HT1080 (cell line): ENCODE results near the gene FKBP5. TPM values are rescaled to one million over a fixed set of nuclear protein-coding genes. Genes with fewer than 3 reads are reported as not detected.
"Not testable (repeated sequence)": the region's sequence is repeated elsewhere in the genome, so short reads cannot be mapped to it uniquely, and the experiment has no call there.

ENCODE experiments used
- DNase-seq: peaks from one replicate; pipeline ENCODE4 v3.0.0-alpha.2; 2015; ENCODE audit warnings: low read depth
- total RNA-seq: library from RNA; depleted of rRNA; stranded (reverse); fragments of >200 nt; shearing (Covaris generic); gene quantifications from 2 replicates; pipeline ENCODE4 v1.2.3, GENCODE V29; 2014

The FKBP5 gene
- total RNA-seq, 1 experiment from 2014 or later, result 15.2 TPM

DNA sequence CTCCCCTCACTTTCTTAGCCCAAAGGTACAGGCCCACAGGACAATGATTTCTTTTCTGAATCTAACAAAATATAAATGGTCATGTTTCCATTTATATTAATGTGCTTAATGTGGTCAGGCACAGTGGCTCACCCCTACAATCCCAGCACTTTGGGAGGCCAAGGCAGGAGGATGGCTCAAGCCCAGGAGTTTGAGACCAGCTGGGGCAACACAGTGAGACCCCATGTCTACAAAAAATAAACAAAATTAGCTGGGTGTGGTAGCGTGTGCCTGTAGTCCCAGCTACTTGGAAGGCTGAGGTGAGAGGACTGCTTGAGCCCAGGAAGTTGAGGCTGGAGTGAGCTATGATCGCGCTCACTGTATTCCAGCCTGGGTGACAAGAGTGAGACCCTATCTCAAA lies 98.8 kb downstream of the FKBP5 start:
- no peak for DNase-seq

DNA sequence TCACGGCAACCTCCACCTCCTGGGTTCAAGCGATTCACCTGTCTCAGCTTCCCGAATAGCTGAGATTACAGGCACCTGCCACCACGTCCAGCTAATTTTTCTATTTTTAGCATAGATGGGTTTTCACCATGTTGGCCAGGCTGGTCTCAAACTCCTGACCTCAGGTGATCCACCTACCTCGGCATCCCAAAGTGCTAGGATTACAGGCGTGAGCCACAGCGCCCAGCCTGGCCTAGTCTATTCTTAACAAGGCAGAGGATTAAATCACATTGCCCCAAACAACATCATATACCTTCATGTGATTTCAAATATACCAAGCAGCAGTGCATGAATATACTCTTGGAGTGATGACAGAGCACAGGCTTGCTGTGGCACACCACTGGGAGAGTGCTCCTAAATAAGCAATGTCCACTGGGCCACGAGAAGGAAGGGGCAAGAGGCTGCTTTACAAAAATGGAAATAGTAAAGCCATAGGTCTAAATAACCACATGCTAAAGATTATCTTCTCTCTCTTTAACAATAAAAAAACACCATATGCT lies 99.4 kb downstream of the FKBP5 start:
- no peak for DNase-seq

DNA sequence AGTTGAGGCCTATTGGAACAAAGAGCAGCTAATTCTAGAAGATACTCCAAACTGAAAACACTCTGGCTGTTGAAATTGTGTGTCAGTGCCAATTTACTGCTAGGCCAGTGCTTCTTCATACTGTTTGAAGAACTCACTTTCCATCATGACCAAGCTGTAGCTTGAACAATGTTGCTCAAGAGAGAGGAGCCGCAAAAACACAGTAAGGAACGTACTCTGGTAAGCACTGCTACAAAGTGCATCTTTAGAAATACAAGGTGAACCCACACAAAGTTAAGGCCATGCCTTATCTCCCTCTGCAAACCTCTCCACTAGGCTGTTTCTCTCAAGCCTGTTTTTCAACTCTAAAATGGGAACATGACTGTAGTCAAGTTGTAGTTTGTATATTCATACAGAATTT lies 101.5 kb downstream of the FKBP5 start:
- no peak for DNase-seq

DNA sequence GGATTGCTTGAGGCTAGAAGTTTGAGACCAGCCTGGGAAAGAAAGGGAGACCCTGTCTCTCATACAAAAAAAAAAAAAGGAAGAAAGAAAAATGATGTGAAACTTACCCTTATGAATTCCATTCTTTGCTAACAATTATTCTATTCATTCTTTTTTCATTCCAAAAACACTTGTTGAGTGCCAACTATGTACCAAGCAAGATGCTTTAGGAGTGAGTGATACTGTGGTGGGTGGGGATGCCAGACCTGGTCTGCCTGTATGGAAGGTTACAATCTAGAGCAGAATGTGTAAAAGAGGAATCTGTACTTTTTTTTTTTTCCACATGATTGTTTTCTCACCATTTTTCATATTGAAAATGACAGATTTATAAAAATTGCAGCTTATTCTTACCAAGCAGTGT lies 102.2 kb downstream of the FKBP5 start:
- DNase-seq, result no peak

DNA sequence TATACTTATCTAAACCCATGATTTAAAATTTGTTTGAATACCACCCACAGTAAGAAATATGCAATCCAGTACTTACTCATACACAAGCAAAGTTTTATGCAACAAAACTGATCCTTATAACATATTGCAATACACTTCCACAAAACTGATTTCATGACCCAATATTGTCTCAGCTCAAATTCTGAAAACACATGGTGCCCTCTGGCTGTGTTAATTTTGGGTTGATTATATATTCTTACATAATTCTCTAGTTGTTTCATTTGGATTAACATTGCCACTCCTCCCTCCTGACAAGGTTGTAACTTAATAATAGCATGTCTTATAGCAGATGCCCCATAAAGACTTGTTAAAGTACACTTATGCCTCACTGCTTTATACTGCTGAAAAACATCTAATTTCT lies 103.1 kb downstream of the FKBP5 start:
- no peak for DNase-seq

DNA sequence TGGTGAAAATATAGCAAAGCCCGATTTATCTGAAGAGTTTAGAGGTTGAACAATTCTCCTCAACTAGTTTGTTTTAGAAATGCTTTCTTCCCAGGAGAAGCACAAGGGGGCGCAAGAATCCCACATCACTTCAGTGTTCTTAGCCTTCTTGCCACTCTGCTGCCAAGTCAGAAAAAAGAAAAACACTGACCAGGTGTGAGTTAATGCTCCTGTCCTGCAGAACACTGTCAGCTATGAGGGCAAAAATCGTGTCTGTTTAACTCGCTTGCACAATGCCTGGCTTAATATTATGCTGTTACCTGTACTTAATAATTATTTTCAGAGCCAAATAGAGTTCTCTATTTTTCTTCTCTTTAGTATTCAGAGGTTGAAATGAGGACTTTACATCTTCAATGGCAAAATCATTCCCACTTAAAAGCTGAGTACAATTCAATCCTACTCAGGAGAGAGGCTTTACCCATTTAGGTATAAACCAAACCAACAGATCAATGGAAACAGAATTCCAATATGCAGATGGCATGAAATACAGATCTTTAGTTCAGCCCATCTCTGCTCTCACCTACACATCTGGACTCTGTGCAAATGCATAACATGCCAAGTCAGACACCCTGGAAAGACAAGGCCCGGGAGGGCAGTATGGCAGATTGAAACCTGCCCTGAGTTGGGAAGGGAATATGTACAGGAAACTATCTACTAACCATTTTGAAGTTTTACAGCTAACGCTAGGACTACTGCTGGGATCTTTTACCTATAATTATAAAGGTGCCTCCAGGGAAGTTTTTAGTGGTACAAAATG lies 104.6 kb downstream of the FKBP5 start:
- DNase-seq, result peak; percentile 62

DNA sequence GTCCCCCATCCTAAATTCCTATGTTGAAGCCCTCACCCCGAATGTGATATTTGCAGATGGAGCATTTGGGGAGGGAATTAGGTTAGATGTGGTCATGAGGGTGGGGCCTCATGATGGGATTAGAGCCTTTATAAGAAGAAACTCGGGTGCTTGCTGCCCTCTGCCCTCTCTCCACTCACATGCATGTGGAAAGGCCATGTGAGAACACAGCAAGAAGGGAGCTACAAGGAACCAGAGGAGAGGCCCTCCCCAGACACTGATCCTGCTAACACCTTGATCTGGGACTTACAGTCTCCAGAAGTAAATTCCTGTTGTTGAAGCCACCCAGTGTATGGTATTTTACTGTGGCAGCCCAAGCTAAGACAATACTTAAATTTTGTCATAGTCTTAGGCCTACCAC lies 106.4 kb downstream of the FKBP5 start:
- no peak for DNase-seq

DNA sequence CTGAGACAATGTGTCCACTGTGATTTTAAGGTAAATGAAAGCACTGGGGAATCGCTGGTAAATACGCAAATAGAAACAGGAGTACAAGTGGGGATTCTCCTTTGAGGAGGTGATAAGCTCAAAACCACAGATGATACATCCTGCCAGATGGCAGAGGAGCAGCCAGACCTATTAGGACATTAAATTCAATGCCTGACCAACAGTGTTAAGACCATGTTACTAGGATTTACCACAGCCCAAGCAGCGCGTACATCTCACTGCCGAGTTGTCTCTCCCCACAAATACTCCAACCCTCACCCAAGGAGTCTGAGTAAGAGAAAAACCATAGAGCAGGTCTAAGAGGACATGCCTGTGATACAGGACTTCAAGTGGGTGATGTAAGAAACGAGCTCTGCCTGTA lies 107.1 kb downstream of the FKBP5 start:
- DNase-seq, result no peak

DNA sequence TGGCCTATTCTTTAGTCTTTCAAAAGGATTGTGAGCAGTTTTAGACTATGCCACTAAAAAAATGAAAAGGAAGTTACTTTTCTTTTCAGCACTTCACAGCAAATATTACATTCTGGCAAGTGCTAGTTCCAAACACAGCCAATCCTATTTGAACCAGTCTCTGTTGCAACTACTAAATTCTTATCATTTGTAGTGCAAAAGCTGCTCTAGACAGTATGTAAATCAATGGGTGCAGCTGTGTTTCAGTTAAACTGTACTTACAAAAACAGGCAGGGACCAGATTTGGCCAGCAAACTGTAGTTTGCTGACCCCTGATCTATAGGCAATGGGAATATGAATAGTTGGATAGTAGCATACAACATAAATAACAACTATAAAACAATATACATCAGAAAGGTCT lies 107.9 kb downstream of the FKBP5 start:
- no peak for DNase-seq

DNA sequence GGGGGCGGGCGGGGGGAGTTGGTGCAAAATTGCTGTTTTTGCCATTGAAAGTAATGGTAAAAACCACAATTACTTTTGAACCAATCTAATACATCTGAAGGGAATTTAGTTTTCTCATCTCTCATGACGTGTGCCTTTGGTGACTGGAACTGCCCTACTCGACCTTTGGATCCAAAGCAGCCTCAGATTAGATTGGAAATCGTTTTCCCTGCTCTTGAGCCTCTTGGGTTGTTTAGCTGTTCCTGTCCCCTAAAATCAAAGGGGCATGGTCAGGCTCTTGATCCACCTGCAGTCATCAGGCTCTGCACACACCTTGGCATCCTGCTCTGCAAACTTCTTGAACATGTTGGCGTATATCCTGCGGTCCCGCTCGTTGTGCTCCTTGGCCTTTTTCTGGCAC lies 112.0 kb downstream of the FKBP5 start:
- DNase-seq, result no peak

DNA sequence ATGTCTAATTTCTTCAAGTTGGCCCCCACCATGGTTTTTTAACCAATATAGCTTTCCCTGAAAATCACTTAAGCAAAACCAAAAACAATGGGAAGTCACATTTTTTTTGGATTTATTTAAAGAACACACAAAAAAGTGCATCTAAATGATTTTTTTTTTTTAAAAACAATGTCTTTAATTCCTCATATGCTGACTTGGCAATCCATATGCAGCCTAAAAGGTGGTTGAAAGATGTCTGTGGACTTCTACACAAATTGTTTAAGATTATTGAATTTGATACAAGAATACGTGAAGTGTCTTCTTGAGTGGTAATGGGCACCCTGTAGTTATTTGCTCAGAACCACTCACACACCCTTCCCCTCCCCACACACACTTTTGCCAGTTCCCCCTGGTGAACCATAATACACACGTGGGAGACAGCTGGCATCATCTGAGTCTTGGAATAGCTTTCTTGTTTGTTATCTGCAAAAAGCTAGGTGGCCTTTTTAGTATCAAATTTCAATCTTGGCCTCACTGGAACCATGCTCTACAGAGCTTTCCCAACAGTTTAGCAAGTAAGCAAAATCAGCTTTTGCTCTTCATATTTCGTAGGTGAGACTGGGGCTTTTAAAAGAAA lies 115.1 kb downstream of the FKBP5 start:
- DNase-seq, result no peak

DNA sequence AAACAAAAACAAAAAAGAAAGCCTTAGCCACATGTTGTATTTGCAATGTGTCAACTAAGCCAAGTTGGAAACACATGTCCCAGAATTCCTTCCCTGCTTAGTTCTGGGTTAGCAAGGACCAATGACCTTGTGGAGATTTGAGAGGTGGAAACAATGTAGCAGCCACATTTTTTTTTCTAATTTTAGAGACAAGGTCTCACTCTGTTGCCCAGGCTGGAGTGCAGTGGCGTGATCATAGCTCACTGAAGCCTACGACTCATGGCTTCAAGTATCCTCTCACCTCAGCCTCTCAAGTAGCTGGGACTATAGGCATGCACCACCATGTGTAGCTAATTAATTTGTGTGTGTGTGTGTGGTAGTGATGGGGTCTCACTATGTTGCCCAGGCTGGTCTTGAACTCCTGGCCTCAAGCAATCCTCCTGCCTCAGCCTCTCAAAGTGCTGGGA lies 117.8 kb downstream of the FKBP5 start:
- not testable (repeated sequence) for DNase-seq

DNA sequence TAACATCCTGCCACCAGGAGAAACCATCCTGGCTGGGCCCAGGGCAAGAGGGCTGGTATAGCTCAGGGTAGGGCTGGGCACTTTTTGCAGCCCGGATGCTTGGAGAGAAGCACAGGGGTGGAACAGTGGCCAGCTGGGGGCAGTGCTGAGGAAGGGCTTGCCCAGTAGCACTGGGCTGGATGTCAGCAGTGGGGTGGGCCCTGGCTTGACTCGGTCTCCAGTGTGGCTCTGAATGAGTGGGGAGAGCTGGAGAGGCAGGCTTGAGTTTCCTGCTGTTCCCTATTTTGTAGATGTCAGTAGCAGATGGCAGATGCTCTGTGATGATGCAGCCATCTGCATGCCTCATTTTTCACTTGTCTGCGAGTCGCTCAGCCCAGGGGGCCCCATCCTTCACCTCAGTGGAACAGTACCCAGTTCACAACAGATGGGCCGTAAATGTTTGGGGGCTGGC lies 119.7 kb downstream of the FKBP5 start:
- peak; percentile 7 for DNase-seq

DNA sequence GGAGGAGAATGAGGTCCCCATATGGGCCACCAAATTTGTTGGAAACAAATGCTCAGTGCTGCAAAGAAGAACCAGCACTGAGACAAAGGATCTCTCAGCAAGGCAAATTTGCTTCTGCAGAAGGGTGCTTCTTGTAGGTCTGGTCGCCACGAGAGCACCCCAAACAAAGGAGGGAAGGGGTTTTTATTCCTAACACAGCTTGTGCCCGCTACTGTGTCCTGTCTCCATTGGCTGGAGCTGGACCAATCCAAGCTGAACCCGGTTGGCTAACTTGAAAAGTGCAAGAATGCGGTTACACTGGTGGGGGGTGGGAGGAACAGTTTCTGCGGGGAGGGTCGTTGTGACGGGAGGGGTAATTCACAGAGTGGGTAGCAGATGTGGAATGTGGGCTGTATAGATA lies 121.9 kb downstream of the FKBP5 start:
- DNase-seq, result no peak

DNA sequence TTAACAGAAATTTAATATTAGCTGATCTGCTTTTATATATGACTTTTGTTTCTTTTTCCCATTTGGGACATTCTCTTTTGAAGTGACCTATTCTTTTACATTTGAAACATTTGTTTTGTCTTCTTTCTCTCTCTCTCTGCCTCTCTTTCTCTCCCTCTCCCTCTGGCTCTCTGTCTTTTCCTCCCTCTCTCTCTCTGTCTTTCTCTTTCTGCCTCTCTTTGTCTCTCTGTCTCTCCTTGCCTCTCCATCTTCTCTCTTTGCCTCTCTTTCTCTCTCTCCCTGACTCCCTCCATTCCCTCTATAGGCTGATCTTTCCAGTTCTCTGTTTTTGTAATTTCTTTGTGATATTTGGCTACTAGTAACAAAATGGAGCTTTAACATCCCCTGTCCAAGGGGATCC lies 124.0 kb downstream of the FKBP5 start:
- no peak for DNase-seq

DNA sequence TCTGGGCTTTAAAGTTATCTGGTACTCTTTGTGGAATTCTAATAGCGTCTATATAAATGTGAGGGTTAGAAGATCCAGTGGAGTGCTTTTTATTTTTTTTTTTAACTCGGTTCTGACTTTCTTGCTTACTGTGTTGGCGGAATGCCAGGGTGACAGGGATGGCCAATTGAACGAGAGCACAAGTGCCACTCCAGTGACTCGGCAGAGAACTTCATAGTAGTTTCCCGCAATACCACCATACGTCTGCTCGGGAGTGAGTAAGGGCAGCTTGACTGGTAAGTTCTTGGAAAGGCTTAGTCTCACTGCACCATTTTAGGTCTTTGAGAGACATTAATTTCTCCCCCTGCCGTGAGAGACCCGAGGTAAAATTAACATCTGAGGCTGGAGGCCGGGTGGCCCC lies 126.7 kb downstream of the FKBP5 start:
- no peak for DNase-seq

DNA sequence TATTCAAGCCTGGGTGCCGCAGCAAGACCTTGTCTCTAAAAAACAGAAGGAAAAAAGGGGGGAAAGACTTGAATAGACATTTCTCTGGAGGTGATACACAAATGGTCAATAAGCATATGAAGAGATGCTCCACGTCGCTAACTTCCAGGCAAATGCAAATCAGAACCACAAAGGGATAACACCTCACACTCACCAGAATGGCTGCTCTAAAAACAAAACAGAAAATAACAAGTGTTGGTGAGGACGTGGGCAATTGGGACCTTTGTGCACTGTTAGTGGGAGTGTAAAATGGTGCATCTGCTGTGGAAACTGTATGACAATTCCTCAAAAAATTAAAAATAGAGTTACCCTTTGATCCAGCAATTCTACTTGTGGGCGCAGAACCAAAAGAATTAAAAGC lies 127.6 kb downstream of the FKBP5 start:
- no peak for DNase-seq

DNA sequence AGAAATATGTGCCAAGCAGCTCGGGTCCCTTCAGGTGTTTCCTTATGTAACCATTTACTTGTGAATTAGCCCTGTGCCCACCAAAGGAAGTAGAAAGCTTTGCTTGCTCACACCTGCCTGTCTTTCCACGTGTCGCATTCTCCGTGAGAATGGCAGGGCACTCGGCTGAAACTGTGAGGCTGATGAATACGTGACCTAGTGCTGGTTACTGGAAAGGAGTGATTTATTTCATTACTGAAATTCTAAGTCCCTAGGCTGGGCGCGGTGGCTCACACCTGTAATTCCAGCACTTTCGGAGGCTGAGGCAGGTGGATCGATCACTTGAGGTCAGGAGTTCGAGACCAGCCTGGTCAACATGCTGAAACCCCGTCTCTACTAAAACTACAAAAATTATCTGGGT lies 130.1 kb downstream of the FKBP5 start:
- no peak for DNase-seq

DNA sequence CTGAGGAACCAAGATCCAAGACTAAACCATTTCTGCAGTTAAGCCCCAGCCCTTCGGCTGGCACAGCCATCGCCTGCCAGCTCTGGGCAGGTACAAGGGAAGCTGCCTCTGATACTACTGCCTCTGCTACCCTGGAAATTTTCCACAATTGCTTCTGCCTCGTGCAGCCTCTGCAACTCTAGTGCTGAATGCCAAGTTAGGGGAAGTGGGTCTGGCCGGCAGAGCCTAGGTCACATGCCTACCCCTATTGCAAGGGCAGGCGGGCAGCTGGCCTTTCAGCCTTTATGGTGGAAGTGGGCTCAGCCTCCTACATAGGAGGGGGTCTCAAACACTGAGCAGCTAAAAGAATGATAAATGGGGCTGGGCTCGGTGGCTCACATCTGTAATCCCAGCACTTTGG lies 131.5 kb downstream of the FKBP5 start:
- no peak for DNase-seq

DNA sequence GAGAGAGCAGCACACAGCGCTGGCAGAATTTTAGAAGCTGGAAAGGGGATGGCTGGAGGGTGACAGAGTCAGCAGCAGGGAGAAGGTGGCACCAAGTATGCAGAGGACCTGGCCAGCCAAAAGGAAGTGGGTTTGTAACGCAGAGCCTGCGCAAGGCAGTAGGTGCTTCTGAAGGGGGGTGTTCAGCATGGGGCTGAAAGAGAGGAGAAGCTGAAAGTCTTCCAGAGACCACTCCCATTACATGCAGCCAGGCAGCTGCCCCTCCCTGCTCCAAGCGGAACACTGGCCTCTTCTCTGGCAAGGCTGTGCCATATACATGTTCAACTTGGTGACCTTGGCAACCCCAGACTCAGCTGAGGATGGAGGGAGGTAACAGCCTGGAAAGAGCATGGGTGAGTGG lies 133.9 kb downstream of the FKBP5 start:
- no peak for DNase-seq

DNA sequence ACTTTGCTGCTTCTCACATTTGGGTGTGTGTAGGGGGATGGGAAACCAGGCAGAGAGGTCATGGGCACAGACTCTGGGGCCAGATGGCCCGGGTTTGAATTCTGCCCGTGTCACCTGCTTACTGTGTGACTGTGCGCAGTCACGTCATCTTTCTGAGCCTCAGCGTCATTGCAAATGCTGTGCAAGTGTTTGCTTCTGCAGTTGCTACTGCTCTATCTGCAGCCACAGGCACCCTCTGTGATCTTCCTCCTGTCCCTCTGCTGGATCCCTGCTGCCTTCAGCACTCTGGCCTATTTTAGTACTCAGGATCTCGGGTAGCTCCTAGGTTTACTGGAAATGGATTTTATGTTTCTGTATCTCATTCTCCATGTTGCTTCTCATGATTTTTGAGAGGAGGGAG lies 135.4 kb downstream of the FKBP5 start:
- DNase-seq, result no peak

DNA sequence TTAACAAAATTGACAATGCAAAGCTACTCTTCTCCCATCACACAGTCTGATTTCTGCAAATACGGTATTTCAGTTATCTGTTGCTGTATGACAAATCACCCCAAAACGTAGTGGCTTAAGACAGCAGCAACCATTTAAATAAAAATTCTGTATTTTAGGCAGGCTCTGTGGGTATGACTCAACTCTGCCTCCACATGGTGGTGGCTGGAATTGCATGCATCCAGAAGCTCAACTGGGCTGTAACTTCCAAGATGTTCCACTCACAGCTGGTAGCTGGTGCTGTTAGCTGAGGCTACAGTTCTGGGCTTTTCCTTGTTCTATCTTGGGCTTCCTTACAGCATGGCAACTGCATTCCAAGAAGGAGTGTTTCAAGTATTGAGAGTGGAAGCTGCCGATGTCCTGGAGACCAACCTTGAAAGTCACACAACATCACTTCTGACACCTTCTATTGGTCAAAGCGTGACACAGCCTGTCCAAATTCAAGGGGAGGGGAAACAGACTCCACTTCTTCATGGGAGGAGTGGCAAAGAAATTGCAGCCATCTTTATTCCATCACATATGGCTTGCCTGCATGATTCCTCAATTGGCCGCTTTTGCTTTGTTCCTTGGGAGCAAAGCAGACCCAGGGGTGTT lies 136.3 kb downstream of the FKBP5 start:
- peak; percentile 47 for DNase-seq
